IMR-90 (cell line): ENCODE data around the gene CC2D2B.

ENCODE experiments used
- MAZ ChIP-seq: IDR thresholded peaks from 2 replicates; pipeline ENCODE4 v1.6.1; 2012; ENCODE audit warnings: low read depth, mild to moderate bottlenecking, low read length, improper control_type of control experiment, moderate library complexity, borderline replicate concordance
- POLR2A ChIP-seq: IDR thresholded peaks from 2 replicates; pipeline ENCODE4 v1.6.1; 2012; ENCODE audit warnings: mild to moderate bottlenecking, low read depth, low read length
- SMC3 ChIP-seq: fragments of 150-350 bp; IDR thresholded peaks from 2 replicates; pipeline ENCODE4 v1.6.1; 2016; ENCODE audit warnings: low read depth, mild to moderate bottlenecking, antibody characterized with exemption, low read length, moderate library complexity
- TF ChIP-seq, protein P1 (sequence below): conservative IDR thresholded peaks from 2 replicates; pipeline ENCODE4 v1.5.1; 2012; ENCODE audit warnings: mild to moderate bottlenecking, low read depth, low read length, improper control_type of control experiment
- TF ChIP-seq, protein P2 (sequence below): fragments of 150-350 bp; IDR thresholded peaks from 2 replicates; pipeline ENCODE4 v1.6.1; 2016; ENCODE audit warnings: low read depth, mild to moderate bottlenecking, low read length, moderate library complexity, borderline replicate concordance

DNA sequence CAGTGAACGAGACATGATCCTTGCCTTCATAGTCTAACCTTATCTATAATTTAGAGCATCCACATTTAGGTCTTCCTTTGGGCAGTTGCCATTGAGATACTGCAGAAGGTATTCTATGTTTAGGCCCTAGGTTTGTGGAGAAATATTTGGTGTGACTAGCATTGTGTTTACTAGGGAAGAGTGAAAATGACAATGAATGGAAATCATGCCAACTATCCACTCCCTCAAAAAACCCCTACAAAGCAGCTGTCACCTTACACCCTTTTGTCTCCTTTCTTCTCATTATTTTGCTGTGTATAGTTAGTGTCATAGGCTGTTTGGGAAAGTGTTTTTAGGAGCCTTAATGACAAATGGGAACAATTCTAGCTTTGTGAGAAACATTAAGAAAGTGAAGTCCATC lies 138.8 kb downstream of the CC2D2B start:
- TF ChIP-seq, protein P1, sequence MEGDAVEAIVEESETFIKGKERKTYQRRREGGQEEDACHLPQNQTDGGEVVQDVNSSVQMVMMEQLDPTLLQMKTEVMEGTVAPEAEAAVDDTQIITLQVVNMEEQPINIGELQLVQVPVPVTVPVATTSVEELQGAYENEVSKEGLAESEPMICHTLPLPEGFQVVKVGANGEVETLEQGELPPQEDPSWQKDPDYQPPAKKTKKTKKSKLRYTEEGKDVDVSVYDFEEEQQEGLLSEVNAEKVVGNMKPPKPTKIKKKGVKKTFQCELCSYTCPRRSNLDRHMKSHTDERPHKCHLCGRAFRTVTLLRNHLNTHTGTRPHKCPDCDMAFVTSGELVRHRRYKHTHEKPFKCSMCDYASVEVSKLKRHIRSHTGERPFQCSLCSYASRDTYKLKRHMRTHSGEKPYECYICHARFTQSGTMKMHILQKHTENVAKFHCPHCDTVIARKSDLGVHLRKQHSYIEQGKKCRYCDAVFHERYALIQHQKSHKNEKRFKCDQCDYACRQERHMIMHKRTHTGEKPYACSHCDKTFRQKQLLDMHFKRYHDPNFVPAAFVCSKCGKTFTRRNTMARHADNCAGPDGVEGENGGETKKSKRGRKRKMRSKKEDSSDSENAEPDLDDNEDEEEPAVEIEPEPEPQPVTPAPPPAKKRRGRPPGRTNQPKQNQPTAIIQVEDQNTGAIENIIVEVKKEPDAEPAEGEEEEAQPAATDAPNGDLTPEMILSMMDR: no peak
- TF ChIP-seq, protein P2, sequence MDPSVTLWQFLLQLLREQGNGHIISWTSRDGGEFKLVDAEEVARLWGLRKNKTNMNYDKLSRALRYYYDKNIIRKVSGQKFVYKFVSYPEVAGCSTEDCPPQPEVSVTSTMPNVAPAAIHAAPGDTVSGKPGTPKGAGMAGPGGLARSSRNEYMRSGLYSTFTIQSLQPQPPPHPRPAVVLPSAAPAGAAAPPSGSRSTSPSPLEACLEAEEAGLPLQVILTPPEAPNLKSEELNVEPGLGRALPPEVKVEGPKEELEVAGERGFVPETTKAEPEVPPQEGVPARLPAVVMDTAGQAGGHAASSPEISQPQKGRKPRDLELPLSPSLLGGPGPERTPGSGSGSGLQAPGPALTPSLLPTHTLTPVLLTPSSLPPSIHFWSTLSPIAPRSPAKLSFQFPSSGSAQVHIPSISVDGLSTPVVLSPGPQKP: no peak
- no peak for TF ChIP-seq POLR2A
- TF ChIP-seq MAZ: no peak
- TF ChIP-seq SMC3: no peak
